PC-3 (cell line): ENCODE results near the gene PRXL2A.

Source experiments
- EZH2 ChIP-seq: fragments of 300-600 bp; sonication (generic); IDR thresholded peaks from one replicate; pipeline ENCODE4 v1.6.1; 2017; ENCODE audit warnings: antibody characterized with exemption, mild to moderate bottlenecking, low read length; ENCODE audit not compliant: unreplicated experiment
- EZH2phosphoT487 ChIP-seq: fragments of 300-600 bp; sonication (generic); IDR thresholded peaks from 2 replicates; pipeline ENCODE4 v1.6.1; 2018; ENCODE audit warnings: mild to moderate bottlenecking, antibody characterized with exemption, low read length, borderline replicate concordance
- TF ChIP-seq, protein P1 (sequence below): fragments of 300-600 bp; sonication (generic); conservative IDR thresholded peaks from 2 replicates; pipeline ENCODE4 v1.5.1; 2017; ENCODE audit warnings: antibody characterized with exemption, low read depth, mild to moderate bottlenecking, low read length

- TF ChIP-seq, protein P1, sequence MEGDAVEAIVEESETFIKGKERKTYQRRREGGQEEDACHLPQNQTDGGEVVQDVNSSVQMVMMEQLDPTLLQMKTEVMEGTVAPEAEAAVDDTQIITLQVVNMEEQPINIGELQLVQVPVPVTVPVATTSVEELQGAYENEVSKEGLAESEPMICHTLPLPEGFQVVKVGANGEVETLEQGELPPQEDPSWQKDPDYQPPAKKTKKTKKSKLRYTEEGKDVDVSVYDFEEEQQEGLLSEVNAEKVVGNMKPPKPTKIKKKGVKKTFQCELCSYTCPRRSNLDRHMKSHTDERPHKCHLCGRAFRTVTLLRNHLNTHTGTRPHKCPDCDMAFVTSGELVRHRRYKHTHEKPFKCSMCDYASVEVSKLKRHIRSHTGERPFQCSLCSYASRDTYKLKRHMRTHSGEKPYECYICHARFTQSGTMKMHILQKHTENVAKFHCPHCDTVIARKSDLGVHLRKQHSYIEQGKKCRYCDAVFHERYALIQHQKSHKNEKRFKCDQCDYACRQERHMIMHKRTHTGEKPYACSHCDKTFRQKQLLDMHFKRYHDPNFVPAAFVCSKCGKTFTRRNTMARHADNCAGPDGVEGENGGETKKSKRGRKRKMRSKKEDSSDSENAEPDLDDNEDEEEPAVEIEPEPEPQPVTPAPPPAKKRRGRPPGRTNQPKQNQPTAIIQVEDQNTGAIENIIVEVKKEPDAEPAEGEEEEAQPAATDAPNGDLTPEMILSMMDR, result no peak
- TF ChIP-seq EZH2 (no peak), EZH2phosphoT487 (no peak)
Observed at GRCh38 chr10:80453842-80454512, 45.6 kb downstream of the PRXL2A start, which contains the start of gene TSPAN14.
